Rectal smooth muscle tissue (tissue), 1 donor: ENCODE measurements around the gene COMTD1.

Experiments used
- H3K27ac ChIP-seq: one replicate; pipeline ENCODE4 v1.7.0; 2013; ENCODE audit warnings: low read depth, low read length, inconsistent platforms
- H3K27me3 ChIP-seq: one replicate; pipeline ENCODE4 v1.7.0; 2013; ENCODE audit warnings: low read length; ENCODE audit not compliant: control insufficient read depth, insufficient read depth
- H3K36me3 ChIP-seq: one replicate; pipeline ENCODE4 v1.7.0; 2013; ENCODE audit warnings: low read length; ENCODE audit not compliant: control insufficient read depth, insufficient read depth
- H3K4me1 ChIP-seq: one replicate; pipeline ENCODE4 v1.7.0; 2013; ENCODE audit warnings: low read length; ENCODE audit not compliant: control insufficient read depth, insufficient read depth
- H3K4me3 ChIP-seq: one replicate; pipeline ENCODE4 v1.7.0; 2013; ENCODE audit warnings: low read length
- H3K9ac ChIP-seq: one replicate; pipeline ENCODE4 v1.7.0; 2013; ENCODE audit warnings: low read length

Gene COMTD1

GRCh38 chr10:75261813-75262705, 26.3 kb upstream of the COMTD1 start:
- Histone ChIP-seq H3K36me3 (no peaks in the 10 kb centered on the region), H3K9ac (no peak overlapping the region), H3K27ac (no peak overlapping the region), H3K4me3 (no peak overlapping the region), H3K27me3 (no peaks in the 10 kb centered on the region), H3K4me1 (no peaks in the 10 kb centered on the region)

- H3K27ac ChIP-seq = no peak overlapping the region
- no peaks in the 10 kb centered on the region for H3K4me1 ChIP-seq
- no peaks in the 10 kb centered on the region for H3K36me3 ChIP-seq
- no peaks in the 10 kb centered on the region for H3K27me3 ChIP-seq
- no peak overlapping the region for H3K4me3 ChIP-seq
- H3K9ac ChIP-seq = no peak overlapping the region
These were observed 25.2 kb upstream of the COMTD1 start for GRCh38 chr10:75260990-75261389.

GRCh38 chr10:75254739-75255138, 19.0 kb upstream of the COMTD1 start:
- H3K4me1 ChIP-seq = no peaks in the 10 kb centered on the region
- no peaks in the 10 kb centered on the region for H3K27me3 ChIP-seq
- no peak overlapping the region for H3K27ac ChIP-seq
- H3K4me3 ChIP-seq = no peak overlapping the region
- H3K9ac ChIP-seq = no peak overlapping the region
- H3K36me3 ChIP-seq = no peaks in the 10 kb centered on the region

GRCh38 chr10:75253281-75254220, 17.8 kb upstream of the COMTD1 start:
- no peaks in the 10 kb centered on the region for H3K4me1 ChIP-seq
- no peaks in the 10 kb centered on the region for H3K36me3 ChIP-seq
- no peaks in the 10 kb centered on the region for H3K27me3 ChIP-seq
- H3K9ac ChIP-seq = no peak overlapping the region
- no peak overlapping the region for H3K4me3 ChIP-seq
- H3K27ac ChIP-seq = no peak overlapping the region

- Histone ChIP-seq H3K9ac (no peak overlapping the region), H3K4me3 (no peak overlapping the region), H3K27ac (no peak overlapping the region), H3K4me1 (no peaks in the 10 kb centered on the region), H3K27me3 (no peaks in the 10 kb centered on the region), H3K36me3 (no peaks in the 10 kb centered on the region)
These were observed 15.2 kb upstream of the COMTD1 start for GRCh38 chr10:75250934-75251333.

- Histone ChIP-seq H3K27ac (no peak overlapping the region), H3K4me3 (no peak overlapping the region), H3K27me3 (no peaks in the 10 kb centered on the region), H3K36me3 (no peaks in the 10 kb centered on the region), H3K9ac (no peak overlapping the region), H3K4me1 (no peaks in the 10 kb centered on the region)
These were observed 12.0 kb upstream of the COMTD1 start for GRCh38 chr10:75247797-75248196.

GRCh38 chr10:75246506-75246905, 10.7 kb upstream of the COMTD1 start:
- H3K4me1 ChIP-seq = no peaks in the 10 kb centered on the region
- H3K36me3 ChIP-seq = no peaks in the 10 kb centered on the region
- H3K27me3 ChIP-seq = no peaks in the 10 kb centered on the region
- no peak overlapping the region for H3K9ac ChIP-seq
- no peak overlapping the region for H3K27ac ChIP-seq
- H3K4me3 ChIP-seq = no peak overlapping the region

- Histone ChIP-seq H3K4me3 (no peak overlapping the region), H3K4me1 (no peaks in the 10 kb centered on the region), H3K27ac (no peak overlapping the region), H3K9ac (no peak overlapping the region), H3K27me3 (no peaks in the 10 kb centered on the region), H3K36me3 (no peaks in the 10 kb centered on the region)
These were observed 9.8 kb upstream of the COMTD1 start for GRCh38 chr10:75245354-75246250.

- Histone ChIP-seq H3K36me3 (no peaks in the 10 kb centered on the region), H3K27ac (no peak overlapping the region), H3K9ac (no peak overlapping the region), H3K27me3 (no peaks in the 10 kb centered on the region), H3K4me3 (no peak overlapping the region), H3K4me1 (no peaks in the 10 kb centered on the region)
These were observed 9.0 kb upstream of the COMTD1 start for GRCh38 chr10:75244487-75245353.

- no peaks in the 10 kb centered on the region for H3K4me1 ChIP-seq
These were observed 7.7 kb upstream of the COMTD1 start for GRCh38 chr10:75243426-75243825.

GRCh38 chr10:75240329-75241076, 4.7 kb upstream of the COMTD1 start:
- H3K27me3 ChIP-seq = no peaks in the 10 kb centered on the region
- no peak overlapping the region for H3K9ac ChIP-seq
- H3K27ac ChIP-seq = no peak overlapping the region
- H3K4me3 ChIP-seq = no peak overlapping the region
- no peaks in the 10 kb centered on the region for H3K4me1 ChIP-seq
- no peaks in the 10 kb centered on the region for H3K36me3 ChIP-seq

More at GRCh38 chr10:75243426-75243825, 7.7 kb upstream of the COMTD1 start:
- Histone ChIP-seq H3K27me3 (no peaks in the 10 kb centered on the region), H3K9ac (no peak overlapping the region), H3K4me3 (no peak overlapping the region), H3K36me3 (no peaks in the 10 kb centered on the region), H3K27ac (no peak overlapping the region)
